Measurements from ENCODE around the gene MRC2. TPM values are rescaled to one million over a fixed set of nuclear protein-coding genes. Genes with fewer than 3 reads are reported as not detected.

MRC2 gene
- total RNA-seq: 150 and 382 TPM in 2 replicates

GRCh38 chr17:62627219-62627903, at the start of gene MRC2:
Gene MRC2 (plus strand): TSS chr17:62627670. CDS start chr17:62627803, 133 bp downstream.

Other genes starting within 250 kb of the MRC2 start
- not detected in 2 replicates for gene EFCAB3, start 247.1 kb upstream of the MRC2 start, total RNA-seq
- 17.6 and 21.0 TPM in 2 replicates for gene METTL2A, start 203.8 kb upstream of the MRC2 start, total RNA-seq
- gene TLK2, start 148.8 kb upstream of the MRC2 start, total RNA-seq: 11.2 and 16.6 TPM in 2 replicates
- 0.65 and 1.4 TPM in 2 replicates for gene MARCHF10, start 180.6 kb downstream of the MRC2 start, total RNA-seq

Measured in mesangial cell (primary cell).